ENCODE measurements around the gene CELSR1.

CELSR1 gene

DNA sequence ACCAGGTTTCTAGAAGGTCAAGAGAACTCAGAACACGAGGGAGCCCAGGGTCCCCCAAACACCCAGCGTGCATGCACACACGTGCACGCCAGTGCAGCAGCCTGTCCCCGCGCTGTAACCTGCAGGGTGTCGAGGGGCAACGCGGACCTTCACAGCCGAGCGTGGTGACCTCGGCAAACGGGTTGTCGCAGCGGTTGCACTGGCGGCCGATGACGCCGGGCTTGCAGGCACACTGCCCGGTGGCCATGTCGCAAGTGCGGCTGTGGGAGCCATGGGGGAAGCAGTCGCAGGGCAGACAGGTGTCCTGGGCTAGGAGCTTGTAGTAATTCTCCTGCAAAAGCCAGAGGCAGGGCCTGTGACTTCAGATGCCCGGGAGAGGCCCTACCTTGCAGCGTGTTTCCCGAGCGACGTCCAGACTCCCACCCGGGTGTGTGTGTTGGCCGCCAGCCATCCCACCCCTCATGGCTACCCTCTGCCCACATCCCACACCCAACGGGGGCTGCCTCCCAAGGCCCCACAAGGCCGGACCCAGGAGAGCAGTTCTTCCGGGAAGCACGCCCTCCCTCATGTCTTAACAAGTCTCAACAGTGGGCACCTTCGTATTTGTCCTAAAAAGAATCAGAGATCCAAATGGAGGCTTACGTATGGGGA, 145.8 kb downstream of the CELSR1 start:
- DNase-seq: no peak

DNA sequence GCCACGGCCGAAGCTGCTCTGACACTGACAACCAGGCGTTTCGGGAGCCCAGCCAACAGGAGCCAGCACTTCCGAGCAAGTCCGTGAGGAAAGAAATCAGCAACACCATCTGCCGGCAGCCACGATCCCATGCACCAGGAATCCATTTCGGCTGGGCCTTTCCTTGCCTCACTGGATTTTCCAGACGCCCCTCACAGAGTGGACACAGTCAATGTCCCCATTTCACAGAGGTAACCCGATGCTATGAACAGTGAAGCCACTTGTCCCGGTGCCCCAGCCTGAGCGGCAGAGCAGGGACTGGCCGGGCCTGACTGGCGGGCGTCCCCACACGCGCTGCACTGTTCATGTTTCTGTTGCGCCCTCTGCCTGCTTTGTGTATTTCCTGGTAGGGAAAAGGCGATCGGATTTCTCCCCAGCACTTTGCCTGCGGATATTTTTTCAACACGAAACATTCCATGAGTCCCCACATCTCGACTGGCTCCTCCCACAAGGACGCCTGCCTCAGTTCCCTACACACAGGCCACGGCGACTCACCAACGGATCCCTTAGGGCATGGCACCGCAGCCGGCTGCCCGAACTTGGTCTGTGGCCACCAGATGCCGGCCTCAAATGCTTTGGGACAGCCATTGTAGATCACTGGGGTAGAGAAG, 146.6 kb downstream of the CELSR1 start:
- peak; percentile 4 to 34 for DNase-seq

DNA sequence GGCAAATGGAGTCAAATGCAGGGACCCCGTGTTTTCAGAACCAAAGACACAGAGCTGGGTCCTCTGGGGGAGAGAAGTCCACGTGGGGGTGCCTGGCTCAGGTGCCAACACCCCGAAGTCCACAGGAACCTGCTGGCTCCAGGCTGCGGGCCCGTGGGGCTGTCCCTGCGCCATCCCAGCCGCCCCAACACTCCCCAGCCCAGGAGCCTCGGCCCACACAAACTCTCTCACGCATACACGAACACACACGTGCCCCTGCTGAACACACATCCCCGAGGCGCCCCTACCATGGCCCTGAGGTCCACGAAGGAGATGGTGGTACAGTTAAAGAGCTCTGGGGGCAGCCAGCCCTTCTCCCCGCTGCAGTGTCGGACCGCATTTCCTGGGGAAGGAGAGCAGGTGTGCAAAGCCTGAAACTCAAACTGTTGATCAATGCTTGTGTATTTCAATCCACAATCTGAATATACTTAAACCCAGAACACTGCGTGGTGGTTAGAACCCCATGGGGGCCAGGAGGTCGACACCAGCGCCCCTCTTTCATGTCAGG, 147.2 kb downstream of the CELSR1 start:
- DNase-seq: no peak

DNA sequence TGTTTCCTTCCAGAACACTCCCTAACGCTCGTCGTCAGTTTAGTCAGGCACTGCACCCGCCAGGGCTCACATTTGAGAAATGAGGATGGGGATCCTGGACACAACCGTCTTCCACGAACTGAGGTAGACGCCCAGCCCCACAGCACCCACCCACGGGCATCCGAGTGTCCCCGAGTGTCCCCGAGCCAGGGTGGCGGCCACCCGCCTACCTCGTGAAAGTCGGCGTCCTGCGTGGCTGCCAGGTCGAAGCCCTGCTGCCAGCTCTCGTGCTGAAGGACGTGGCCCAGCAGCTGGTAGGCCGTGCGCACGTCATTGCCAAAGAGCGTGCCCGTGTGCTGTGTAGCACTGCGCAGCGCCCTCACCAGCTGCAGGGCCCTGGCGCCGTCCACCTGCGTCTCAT, 148.3 kb downstream of the CELSR1 start:
- no peak for DNase-seq

DNA sequence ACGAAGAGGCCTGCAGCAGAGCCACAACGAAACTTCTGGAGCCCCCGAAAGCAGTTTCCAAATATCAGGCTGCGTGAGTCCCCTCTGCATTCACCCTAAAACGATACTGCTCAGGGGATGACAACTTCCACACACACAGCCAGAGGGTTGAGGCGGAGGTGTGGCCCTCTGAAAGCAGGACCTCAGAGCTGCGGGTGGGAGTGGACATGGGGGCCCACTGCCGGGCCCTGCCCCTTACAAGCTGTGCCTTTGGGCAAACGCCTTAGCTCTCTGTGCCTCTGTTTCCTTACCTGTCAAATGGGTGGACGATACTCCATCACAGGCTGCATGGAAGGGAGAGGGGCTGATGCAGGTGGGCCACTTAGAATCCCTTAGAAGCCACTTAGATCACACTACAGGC, 148.8 kb downstream of the CELSR1 start:
- no peak for DNase-seq

DNA sequence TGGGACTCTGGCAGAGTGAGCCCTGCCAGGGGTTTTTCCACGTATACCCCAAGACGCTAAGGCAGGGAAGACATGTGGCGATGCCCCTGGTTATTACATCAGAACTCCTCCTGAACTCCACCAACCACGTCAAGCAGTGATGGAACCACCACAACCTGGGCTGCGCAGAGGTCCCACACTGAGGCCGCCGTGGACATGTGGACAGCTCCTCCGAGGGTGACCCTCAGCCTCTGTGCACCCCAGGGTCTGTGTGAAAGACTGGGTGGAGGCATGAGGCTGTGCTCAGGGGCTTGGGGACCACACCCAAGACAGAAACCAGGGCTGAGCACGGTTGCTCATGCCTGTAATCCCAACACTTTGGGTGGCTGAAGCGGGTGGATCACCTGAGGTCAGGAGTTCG, 149.7 kb downstream of the CELSR1 start:
- DNase-seq: no peak

DNA sequence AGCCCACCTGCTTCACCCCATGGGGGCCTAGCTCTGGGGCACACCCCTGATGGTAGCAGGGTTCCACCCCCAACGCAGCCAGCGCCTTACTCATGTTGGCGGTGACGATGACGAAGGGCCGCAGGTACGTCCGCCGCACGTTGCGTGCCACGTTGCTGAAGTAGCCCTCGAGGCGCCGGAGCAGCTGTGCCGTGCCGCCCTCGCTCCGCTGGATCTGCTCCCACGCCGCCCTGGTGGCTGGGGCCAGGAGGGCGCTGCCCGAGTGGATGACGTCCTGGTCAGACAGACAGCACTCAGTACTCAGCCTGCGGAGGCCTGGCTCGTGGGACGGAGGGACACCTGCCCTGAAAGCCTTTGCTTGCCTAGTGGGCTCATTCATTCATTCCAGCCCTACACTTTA, 151.1 kb downstream of the CELSR1 start:
- no peak for DNase-seq

DNA sequence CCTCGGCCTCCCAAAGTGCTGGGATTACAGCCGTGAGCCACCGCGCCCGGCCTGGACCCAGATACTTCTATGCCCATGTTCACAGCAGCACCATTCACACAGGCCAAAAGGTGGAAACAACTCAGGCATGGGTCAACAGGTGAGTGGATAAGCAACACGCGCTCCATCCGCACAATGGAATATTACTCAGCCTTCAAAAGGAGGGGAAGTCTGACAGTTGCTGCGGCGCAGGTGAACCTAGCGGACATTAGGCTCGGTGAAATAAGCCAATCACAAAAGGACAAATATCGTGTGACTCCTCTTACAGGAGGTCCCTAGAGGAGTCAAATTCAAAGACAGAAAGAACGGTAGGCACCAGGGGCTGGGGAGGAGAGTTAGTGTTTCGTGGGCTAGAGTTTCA, 154.9 kb downstream of the CELSR1 start:
- DNase-seq: no peak

DNA sequence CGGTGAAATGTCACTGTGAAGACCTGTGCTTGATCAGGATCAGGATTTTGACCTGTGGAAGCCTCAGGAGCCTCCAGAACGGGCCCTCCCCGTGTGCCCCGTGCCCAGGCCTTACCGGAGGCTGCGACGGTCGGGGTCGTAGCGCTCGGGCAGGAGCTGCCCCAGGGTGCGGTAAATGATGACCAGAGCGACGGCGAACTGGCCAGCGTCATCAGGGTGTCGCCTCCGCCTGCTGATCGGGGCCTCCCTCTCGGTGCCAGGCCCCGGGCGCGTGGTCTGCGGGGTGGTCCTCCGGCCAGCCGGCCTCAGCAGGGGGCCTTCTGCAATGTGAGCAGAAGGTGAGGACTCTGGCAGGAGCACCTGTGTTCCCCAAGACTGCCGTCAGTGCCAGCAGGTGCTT, 155.7 kb downstream of the CELSR1 start:
- no peak for DNase-seq

DNA sequence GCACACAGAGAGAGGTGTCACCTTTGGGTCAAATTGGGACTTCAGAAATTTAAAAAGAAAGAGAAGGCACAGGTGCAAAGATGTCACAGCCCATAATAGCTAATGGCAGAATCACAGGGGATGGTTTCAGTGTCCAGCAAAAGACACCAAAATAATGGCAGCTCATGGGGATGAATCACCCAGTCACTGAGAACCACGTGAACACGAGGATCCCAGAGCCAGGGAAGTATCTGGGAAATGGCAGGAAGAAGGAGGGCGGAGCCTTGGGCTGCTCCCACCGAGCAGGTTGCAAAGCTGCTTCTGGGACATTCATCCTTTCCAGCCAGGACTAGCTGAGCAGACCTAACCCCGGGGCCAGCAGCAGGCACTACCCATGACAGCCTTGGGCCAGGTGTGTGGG, 156.3 kb downstream of the CELSR1 start:
- DNase-seq: no peak

DNA sequence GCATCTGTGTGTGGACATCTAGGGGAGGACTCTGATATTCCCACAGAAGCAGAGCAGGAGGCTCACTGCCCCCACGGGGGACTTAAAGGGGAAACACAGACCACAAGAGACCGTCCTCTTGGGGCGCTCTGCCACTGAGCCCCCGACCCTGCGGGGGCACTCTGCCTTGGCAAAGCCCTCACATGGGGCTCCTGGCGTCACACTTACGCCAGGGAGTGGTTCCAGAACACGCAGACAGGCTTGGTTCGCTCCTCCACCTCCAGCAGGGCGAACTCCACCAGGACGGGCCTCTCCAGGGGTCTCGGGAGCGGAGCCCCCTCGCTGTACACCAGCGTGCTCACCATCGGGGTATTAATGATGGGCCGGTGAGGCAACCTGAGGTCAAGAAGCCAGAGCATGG, 156.8 kb downstream of the CELSR1 start:
- no peak for DNase-seq

DNA sequence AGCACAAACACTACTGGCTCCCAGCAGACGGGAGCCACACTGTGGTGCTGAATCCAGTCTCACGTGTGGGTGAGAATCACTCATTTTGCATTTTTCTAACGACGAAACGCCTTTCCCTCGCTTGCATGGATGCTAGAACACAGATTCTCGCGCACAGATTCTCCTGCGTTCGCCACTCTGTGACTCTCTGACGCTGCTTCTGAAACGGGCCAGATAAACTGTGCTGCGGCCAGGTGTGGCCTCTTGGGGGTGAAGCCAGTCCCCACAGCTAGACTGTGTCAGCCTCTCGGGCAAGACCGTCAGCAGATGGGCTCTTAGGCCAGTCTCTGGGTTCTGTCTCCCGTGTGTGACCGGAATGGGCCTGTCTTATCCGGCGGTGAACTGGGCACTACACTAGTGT, 157.4 kb downstream of the CELSR1 start:
- no peak for DNase-seq

DNA sequence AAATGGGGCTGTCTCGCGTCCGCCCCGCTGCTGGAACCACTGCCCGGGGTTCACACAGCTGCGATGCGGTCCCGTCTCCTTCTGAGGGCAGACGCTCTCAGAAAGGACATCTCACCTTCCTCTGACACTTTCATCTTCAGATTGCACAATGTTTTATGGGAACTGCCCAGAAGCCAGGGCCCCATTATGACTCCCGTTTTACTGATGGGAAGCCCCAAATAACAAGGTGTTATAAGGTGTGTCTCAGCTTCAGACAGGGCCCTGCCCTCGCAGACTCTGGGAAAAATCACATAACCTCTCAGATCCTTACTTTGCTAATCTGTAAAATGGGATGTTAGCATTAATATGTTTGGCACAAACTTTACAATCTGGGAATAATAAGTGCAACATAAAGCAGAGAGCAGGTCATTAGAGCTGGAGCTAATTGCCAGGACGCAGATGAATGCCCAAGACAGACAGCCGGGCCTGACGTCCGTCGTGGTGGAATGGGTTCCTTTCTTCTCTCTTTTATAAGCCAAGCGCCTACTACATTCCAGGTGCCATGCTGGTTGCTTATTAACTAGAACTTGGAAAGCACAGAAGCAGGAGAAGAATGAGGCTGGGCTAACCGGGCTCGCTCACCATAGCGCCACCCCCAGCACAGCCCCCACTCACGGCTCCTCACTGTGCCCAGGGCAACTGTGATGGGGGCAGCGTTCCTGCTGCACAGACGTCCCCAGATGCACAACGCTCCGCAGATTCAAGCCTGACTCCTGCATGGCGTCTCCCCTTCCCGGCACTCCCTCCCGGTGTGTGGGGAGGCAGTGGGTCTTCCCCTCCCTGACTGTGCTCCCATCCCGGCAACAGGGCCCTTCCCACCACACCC, 158.1 kb downstream of the CELSR1 start:
- no peak for DNase-seq

DNA sequence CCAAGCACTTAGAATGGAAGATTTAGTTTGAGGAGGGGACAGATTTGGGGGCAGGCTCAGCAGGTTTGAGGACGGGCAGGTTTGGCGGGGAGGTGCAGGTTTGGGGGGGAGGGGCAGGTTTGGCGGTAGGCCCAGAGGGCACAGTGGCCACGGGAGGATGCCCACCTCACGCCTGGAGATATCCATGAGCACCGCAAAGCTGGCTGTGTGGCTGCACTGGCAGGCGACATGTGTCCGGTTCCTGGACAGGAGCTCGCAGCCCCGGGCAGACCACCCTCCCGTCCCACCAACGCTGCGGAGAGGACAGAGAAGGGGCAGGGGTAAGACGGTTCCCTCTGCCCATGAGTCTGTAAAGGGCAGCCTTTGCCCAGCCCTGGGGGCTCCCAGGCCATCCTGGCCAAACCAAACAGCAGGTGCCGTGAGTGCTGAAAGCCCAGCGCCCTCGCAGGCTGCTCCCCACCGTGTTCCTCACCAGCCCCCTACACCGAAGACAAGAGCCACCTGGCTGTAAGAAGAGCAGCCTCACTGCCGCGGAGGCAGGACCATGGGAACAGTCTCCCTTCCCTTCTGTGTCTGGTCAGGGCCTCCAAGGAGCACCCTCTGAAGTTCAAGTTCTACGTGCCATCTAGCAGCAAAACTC, 158.9 kb downstream of the CELSR1 start:
- no peak for DNase-seq

DNA sequence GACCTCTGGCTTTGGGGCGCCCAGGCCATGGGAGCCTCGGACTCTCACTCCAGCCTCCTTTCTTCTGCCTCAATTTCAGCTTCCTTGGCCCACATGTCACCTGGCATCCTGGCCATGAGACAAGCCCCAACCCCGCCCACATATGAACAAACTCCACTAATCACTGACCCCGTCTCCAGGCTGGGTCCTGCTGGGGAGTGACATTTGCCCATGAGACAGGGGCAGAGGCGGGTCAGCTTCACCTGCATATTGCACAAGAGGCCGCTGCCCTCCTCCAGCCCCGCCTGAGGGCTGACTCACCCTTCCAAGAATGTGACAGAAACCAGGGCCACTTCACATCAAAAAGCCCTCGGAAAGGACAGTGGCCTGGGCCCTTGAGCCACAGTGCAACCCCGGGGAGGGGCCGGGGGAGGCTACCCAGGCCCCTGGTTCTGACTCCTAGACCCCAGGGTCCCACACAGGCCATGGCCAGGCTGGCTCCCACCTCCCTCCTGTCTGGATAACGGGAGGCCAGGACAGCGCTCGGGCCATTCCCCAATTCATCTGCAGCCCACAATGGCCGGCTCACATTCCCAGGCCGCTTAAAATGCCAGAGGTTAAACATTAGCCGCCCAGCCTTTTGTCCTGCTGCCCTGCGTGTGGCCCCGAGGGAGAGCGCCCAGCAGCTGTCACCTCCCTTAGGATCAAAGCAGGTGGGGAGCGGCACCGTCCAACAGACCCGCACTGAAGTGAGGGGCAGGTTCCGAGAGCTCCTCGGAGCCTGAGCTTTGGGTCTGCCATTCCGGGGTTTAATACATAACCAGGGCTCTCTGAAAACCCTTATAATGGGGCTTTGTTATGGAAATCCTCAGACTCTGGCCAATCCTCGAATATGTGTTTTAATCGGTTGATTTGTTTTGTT, 159.6 kb downstream of the CELSR1 start:
- no peak for DNase-seq

DNA sequence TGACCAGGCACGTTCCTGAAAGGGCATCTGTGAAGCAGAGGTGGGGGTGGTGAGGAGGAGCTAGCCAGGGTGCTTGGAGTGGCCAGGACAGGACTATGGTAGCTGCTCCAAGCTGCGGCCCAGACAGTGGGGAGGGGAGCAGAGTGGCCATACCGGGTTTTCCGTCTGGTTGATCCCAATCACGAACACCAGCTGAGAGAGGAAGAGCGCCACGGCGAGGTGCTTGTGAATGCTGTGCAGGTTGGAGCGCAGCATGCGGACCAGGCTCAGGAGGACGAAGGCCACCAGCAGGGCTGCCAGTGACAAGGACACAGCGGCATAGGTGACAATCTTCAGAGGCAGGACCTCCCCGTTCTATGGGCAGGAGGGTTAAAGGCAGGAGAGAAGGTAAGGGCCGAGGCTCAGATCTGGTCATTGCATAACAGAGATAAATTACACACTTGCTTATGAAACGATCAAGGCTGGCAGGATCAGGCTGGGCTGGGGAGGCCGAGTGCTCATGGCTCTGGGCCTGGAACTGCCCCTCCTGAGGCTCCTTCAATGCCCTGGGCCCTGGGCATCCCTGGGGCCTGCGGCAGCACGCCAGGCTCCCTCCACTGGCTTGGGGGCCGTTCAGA, 160.4 kb downstream of the CELSR1 start:
- no peak for DNase-seq

DNA sequence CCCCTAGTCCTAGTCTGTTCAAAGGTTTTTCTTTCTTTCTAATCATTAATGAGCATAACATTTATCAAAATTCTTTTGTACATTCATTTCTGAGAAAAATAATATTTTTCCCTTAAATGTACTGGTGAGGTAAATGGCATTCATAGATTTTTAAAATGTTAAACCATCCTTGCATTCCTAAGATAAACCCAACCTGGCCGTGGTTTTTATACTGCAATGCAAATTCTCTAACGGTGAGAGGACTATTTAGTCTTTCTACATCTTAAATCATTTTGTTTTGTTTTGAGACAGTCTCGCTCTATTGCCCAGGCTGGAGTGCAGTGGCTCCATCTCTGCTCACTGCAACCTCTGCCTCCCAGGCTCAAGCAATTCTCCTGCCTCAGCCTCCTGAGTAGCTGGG, 161.3 kb downstream of the CELSR1 start:
- no peak for DNase-seq

DNA sequence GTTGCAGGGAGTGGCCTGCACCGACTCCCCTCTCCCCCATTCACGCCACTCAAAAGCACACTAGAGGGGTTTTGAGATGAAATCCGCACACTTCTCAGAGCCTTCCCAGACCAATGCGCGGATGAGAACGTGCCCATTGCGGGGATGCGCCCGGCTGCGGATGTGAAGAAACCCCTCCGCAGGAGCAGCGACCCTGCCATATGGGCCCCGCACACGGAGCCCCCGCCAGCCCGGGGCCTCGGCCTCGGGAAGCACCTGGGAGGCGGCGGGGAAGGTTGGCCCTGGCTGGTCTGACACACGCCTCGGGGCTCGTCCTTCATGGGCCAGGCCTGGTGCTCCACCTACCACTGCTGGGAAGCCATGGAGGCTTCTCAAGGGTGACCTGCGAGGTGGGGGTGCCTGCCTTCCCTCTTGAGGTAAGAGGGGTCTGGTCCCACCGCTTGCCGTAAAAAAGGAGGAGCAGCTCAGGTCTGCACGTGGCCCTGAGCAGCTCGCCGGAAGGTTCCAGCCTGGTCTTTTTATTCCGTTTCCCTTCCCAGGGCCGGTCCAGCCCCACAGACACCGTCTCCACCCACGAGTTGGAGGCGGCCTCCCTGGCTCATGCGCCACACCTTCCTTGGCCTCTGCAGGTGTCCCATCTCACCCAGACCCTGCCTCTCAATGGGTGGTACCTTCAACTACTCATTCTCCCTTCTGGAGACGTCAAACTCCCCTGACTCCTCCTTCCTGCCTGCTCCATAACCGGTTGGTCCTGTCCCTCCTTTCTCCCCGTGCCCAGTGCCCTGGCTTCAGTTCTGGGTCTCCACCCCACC, 162.6 kb downstream of the CELSR1 start:
- no peak for DNase-seq

DNA sequence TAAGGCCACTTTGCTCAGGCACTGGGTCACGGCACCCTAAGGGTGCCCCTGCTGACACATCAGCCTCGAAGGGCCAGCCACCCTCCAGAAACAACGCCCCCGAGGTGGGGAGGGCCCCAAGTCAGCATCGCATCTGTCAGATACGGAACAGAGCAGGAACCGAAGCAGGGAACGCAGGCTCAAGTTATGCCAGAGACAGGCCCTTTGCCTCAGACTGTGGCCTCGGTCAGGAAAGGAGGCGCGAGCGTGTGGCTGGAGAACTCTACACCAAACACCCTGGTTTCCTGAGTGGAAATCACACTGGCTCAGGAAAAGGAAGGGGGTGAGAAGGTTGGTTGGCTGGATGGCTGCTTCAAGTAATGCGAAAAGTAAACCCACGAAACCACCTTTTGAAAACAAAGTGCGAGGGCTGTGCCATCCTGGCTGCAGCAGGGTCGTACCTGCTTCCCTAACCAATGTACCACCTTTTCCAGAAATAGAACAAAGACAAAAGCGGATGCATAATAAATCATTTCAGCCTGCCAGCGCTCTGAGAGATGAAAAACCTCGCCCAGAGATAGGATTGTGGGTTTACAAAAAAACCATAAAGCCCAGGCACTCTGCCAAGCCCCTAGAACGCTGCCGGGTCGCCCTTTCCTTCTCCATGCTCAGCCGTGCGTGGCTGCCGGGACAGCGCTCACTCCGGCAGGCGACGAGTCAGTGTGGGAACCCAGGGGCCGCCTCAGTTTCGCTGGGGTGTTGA, 163.3 kb downstream of the CELSR1 start:
- no peak for DNase-seq

DNA sequence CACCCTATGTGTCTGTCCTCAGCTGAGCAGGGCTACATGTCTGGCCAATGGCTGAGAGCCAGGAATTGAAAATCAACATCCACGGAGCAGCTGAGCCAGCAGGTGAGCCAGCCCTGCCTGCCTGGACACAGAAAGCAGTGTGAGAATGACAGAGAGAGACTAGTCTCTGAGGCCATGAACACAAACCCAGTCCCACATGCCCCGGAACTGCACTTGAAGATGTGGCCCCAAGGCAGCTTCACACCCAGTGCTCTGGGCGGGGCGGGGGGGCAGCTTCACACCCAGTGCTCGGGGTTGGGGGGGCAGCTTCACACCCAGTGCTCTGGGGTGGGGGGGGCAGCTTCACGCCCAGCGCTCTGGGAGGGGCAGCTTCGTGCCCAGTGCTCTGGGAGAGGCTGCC, 164.3 kb downstream of the CELSR1 start:
- DNase-seq: peak in 1 of 2 experiments; percentile 11

Data from NCI-H2081 (cell line).